Activated CD8-positive, alpha-beta T cell treated with anti-CD3 and anti-CD28 coated beads, Interleukin-2, amount 10 ng/mL, durations not matched to agents 7 days and 5 days (primary cell): ENCODE data around the gene SBNO2. TPM values are rescaled to one million over a fixed set of nuclear protein-coding genes. Genes with fewer than 3 reads are reported as not detected.
A peak's percentile ranks its signal among the peaks of the same experiment; 100 is the strongest.

Experiments used
- ATAC-seq: fragments of 150-1000 bp; cut with Tn5 transposase; one replicate; pipeline ENCODE4 v1.10.0; 2021; ENCODE audit warnings: moderate library complexity
- CTCF ChIA-PET: fragments of 350-600 bp; sonication (Branson Sonifier 250); formaldehyde crosslinking; loops from one replicate; lab custom pipeline; 2021; ENCODE audit warnings: antibody characterized with exemption; lab: Charles Lee
- POLR2A ChIA-PET: fragments of 350-600 bp; sonication (Branson Sonifier 250); formaldehyde crosslinking; loops from one replicate; lab custom pipeline; 2021; ENCODE audit warnings: antibody characterized with exemption; lab: Charles Lee
- DNase-seq: peaks from one replicate; pipeline ENCODE4 v3.0.0-alpha.2; 2020
- H3K27ac Mint-ChIP-seq: one replicate; pipeline ENCODE4 v1.8.0; 2021; ENCODE audit warnings: mild to moderate bottlenecking, mixed read lengths
- H3K27me3 Mint-ChIP-seq: one replicate; pipeline ENCODE4 v1.8.0; 2021; ENCODE audit warnings: low read depth, mixed read lengths
- H3K36me3 Mint-ChIP-seq: one replicate; pipeline ENCODE4 v1.8.0; 2021; ENCODE audit warnings: low read depth, mixed read lengths
- H3K4me1 Mint-ChIP-seq: one replicate; pipeline ENCODE4 v1.8.0; 2021; ENCODE audit warnings: low read depth, mixed read lengths
- H3K4me3 Mint-ChIP-seq: one replicate; pipeline ENCODE4 v1.8.0; 2021; ENCODE audit warnings: mild to moderate bottlenecking, mixed read lengths
- H3K9me3 Mint-ChIP-seq: one replicate; pipeline ENCODE4 v1.8.0; 2022; ENCODE audit warnings: mixed read lengths; ENCODE audit not compliant: insufficient read depth
- total RNA-seq, 2 experiments: library from RNA; stranded (reverse); gene quantifications; one replicate each; pipeline ENCODE4 v1.2.3, GENCODE V29; 2021

SBNO2 gene
- total RNA-seq, 2 experiments from 2014 or later, result 58.6 to 70.5 TPM

GRCh38 chr19:1082928-1083816, 90.9 kb downstream of the SBNO2 start:
- Mint-ChIP-seq H3K36me3 (peaks cover 73% of the 10 kb centered on the region), H3K4me3 (no peak overlapping the region), H3K27ac (no peak overlapping the region), H3K9me3 (no peaks in the 10 kb centered on the region), H3K4me1 (peaks cover 70% of the 10 kb centered on the region), H3K27me3 (no peaks in the 10 kb centered on the region)
- ATAC-seq (no peak), DNase-seq (no peak)
- ChIA-PET CTCF (interaction anchor here (1.5 to 1.6 kb wide), 2 partner anchors 8 to 18 kb away, joined by 4 to 6 read pairs; no protein-coding TSS in a partner anchor), POLR2A (interaction anchor here (0.6 to 9.3 kb wide), 4 partner anchors 7 to 17 kb away, joined by 3 to 113 read pairs (median 6); partner anchors contain the start of gene ARHGAP45)

DNA sequence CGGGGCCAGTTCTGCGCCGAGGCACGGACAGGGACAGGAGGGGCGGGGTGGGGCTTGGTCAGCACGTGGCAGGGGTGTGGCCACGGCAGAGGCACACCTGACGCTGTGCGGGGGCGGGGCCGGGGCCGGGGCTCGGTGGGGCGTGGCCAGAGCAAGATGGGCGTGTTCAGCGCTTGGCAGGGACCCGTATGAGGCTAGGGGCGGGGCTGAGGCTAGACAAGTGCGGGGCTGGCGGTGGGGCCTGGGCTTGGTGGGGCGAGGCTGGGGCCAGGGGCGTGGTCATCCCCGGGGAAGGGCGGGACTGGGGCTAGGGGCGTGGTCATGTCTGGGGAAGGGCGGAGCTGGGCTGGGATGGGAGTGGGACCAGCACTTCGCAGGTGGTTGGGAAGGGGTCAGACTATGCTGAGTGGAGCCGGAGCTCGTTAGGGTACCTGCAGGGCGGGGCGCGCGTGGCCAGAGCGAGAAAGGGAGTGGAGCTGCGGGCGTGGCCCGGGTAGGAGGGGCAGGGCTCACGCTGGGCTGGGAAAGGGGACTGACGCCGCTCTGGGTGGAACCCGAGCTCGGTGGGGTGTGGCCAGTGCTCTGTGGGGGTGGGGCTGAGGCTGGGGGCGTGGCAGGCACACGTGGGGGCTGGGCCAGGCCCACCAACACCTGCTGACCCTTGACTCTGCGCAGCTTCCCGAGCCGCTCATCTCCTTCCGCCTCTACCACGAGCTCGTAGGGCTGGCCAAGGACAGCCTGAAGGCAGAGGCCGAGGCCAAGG, 91.7 kb downstream of the SBNO2 start:
- H3K4me1 Mint-ChIP-seq, result peaks cover 66% of the 10 kb centered on the region
- ChIA-PET CTCF (interaction anchor here (1.5 to 1.6 kb wide), 2 partner anchors 8 to 18 kb away, joined by 4 to 6 read pairs; no protein-coding TSS in a partner anchor), POLR2A (interaction anchor here (0.6 to 9.3 kb wide), 6 partner anchors 6 to 187 kb away, joined by 3 to 113 read pairs (median 4); partner anchors contain the start of genes ARHGAP45 and CIRBP)
- DNase-seq (peak; percentile 93), ATAC-seq (peak; percentile 73)
- no peaks in the 10 kb centered on the region for H3K27me3 Mint-ChIP-seq
- peak overlapping the region; percentile 78 for H3K27ac Mint-ChIP-seq
- H3K4me3 Mint-ChIP-seq, result no peak overlapping the region
- no peaks in the 10 kb centered on the region for H3K9me3 Mint-ChIP-seq
- peaks cover 74% of the 10 kb centered on the region for H3K36me3 Mint-ChIP-seq

DNA sequence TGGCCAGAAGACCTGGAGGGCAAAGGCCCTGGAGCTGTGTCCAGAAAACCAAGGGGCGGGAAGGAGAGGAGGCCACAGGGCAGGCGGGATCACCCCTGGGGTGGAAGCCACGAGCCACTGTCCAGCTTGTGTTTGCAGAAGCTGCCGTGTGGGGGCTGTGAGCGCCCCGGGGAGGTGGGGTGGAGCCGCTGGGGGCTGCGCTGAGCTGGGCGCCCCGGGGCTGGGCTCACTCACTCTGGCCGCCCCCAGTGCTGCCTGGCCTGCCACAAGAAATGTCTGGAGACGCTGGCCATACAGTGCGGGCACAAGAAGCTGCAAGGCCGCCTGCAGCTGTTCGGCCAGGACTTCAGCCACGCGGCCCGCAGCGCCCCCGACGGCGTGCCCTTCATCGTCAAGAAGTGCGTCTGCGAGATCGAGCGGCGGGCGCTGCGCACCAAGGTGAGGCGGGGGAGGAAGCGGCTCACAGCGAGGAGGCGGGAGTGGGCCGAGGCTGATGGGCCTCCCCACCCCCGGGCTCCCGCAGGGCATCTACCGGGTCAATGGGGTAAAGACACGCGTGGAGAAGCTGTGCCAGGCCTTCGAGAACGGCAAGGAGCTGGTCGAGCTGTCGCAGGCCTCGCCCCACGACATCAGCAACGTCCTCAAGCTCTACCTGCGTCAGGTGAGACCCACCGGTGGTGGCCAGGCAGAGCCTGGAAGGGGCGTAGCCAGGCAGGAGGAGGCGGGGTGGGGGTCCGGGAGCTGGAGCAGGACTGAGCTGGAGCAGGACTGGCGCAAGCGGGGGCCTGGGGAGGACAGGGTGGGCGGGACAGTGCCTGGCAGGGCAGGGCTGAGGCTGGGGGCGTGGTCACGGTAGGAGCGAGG, 92.5 kb downstream of the SBNO2 start:
- Mint-ChIP-seq H3K4me1 (peaks cover 65% of the 10 kb centered on the region), H3K36me3 (peaks cover 81% of the 10 kb centered on the region), H3K27ac (peak overlapping the region; percentile 78), H3K4me3 (no peak overlapping the region), H3K27me3 (no peaks in the 10 kb centered on the region), H3K9me3 (no peaks in the 10 kb centered on the region)
- POLR2A ChIA-PET, result interaction anchor here (0.8 to 9.3 kb wide), 5 partner anchors 7 to 188 kb away, joined by 3 to 113 read pairs (median 6); partner anchors contain the start of genes ARHGAP45 and CIRBP
- DNase-seq, result no peak
- CTCF ChIA-PET, result interaction anchor here (1.2 to 1.6 kb wide), 3 partner anchors 9 to 54 kb away, joined by 3 to 6 read pairs (median 4); no protein-coding TSS in a partner anchor
- no peak for ATAC-seq

GRCh38 chr19:1080360-1081161, 93.5 kb downstream of the SBNO2 start:
- ATAC-seq, result no peak

GRCh38 chr19:1079566-1080111, 94.4 kb downstream of the SBNO2 start:
- ChIA-PET CTCF (interaction anchor here (0.7 to 3.0 kb wide), 6 partner anchors 11 to 96 kb away, joined by 3 to 16 read pairs (median 4); partner anchors contain the start of genes ARHGAP45 and WDR18), POLR2A (interaction anchor here (0.7 to 9.3 kb wide), 8 partner anchors 8 to 189 kb away, joined by 3 to 113 read pairs (median 4); partner anchors contain the start of gene ARHGAP45)
- Mint-ChIP-seq H3K4me3 (peak overlapping the region; percentile 85), H3K9me3 (no peaks in the 10 kb centered on the region), H3K36me3 (peaks cover 80% of the 10 kb centered on the region), H3K27ac (peak overlapping the region; percentile 93), H3K4me1 (peaks cover 62% of the 10 kb centered on the region), H3K27me3 (no peaks in the 10 kb centered on the region)
- no peak for ATAC-seq
- peak; percentile 90 for DNase-seq

More at GRCh38 chr19:1080360-1081161, 93.5 kb downstream of the SBNO2 start:
- peaks cover 84% of the 10 kb centered on the region for H3K36me3 Mint-ChIP-seq
- peak overlapping the region; percentile 25 for H3K4me3 Mint-ChIP-seq
- no peaks in the 10 kb centered on the region for H3K27me3 Mint-ChIP-seq
- POLR2A ChIA-PET, result interaction anchor here (0.8 to 9.3 kb wide), 6 partner anchors 8 to 96 kb away, joined by 3 to 113 read pairs (median 6); partner anchors contain the start of gene ARHGAP45
- H3K27ac Mint-ChIP-seq, result peak overlapping the region; percentile 67
- H3K9me3 Mint-ChIP-seq, result no peaks in the 10 kb centered on the region
- DNase-seq, result no peak
- H3K4me1 Mint-ChIP-seq, result peaks cover 66% of the 10 kb centered on the region
- CTCF ChIA-PET, result interaction anchor here (0.7 to 3.0 kb wide), 7 partner anchors 10 to 97 kb away, joined by 3 to 16 read pairs (median 3); partner anchors contain the start of genes ARHGAP45 and WDR18

DNA sequence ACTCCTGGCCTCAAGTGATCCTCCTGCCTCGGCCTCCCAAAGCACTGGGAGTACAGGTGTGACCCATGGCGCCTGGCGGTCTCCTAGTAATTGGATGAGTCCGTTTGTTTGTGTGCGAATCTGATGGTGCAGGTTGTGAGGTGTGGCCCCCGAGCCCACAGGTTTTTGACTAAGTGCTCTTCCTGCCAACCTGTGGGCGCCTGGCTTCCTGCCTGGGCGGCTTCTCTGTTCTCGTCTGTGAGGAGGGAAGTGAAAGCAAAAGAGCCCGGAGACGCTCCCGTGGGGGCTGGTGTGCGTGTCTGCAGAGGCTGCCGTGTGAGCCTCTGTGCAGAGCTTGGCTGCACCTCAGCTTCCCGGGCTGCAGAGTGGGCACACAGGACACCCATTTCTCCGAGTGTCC, 97.1 kb downstream of the SBNO2 start:
- peak; percentile 83 for ATAC-seq
- H3K27ac Mint-ChIP-seq, result peak overlapping the region; percentile 93
- no peaks in the 10 kb centered on the region for H3K9me3 Mint-ChIP-seq
- peaks cover 68% of the 10 kb centered on the region for H3K4me1 Mint-ChIP-seq
- DNase-seq, result peak; percentile 98
- H3K27me3 Mint-ChIP-seq, result no peaks in the 10 kb centered on the region
- H3K4me3 Mint-ChIP-seq, result peak overlapping the region; percentile 85
- H3K36me3 Mint-ChIP-seq, result peaks cover 85% of the 10 kb centered on the region
- ChIA-PET CTCF (interaction anchor here (0.6 to 3.4 kb wide), 3 partner anchors 10 to 13 kb away, joined by 3 to 25 read pairs (median 11); partner anchors contain the start of gene ARHGAP45), POLR2A (interaction anchor here (1.0 to 9.3 kb wide), 5 partner anchors 11 to 57 kb away, joined by 3 to 113 read pairs (median 4); partner anchors contain the start of genes ABCA7 and ARHGAP45)

- ChIA-PET POLR2A (interaction anchor here (0.5 to 9.3 kb wide), 9 partner anchors 10 to 194 kb away, joined by 3 to 113 read pairs (median 4); partner anchors contain the start of genes ARHGAP45 and CIRBP), CTCF (interaction anchor here (0.7 to 3.4 kb wide), 7 partner anchors 9 to 191 kb away, joined by 3 to 25 read pairs (median 5); partner anchors contain the start of genes ABCA7 and ARHGAP45)
- ATAC-seq (no peak), DNase-seq (no peak)
- Mint-ChIP-seq H3K9me3 (no peaks in the 10 kb centered on the region), H3K27me3 (no peaks in the 10 kb centered on the region), H3K27ac (peak overlapping the region; percentile 93), H3K36me3 (peaks cover 82% of the 10 kb centered on the region), H3K4me3 (peak overlapping the region; percentile 67), H3K4me1 (peaks cover 65% of the 10 kb centered on the region)
These were observed 98.1 kb downstream of the SBNO2 start for GRCh38 chr19:1076046-1076386.

- peaks cover 72% of the 10 kb centered on the region for H3K36me3 Mint-ChIP-seq
- no peaks in the 10 kb centered on the region for H3K27me3 Mint-ChIP-seq
- H3K9me3 Mint-ChIP-seq, result no peaks in the 10 kb centered on the region
- peaks cover 54% of the 10 kb centered on the region for H3K4me1 Mint-ChIP-seq
- H3K4me3 Mint-ChIP-seq, result peak overlapping the region; percentile 69
- peak; percentile 91 for DNase-seq
- ChIA-PET CTCF (interaction anchor here (0.7 to 3.4 kb wide), 6 partner anchors 10 to 192 kb away, joined by 3 to 25 read pairs (median 6); partner anchors contain the start of gene WDR18), POLR2A (interaction anchor here (0.6 to 9.3 kb wide), 10 partner anchors 9 to 194 kb away, joined by 3 to 113 read pairs (median 4); partner anchors contain the start of genes ARHGAP45 and CIRBP)
- peak; percentile 15 for ATAC-seq
- peak overlapping the region; percentile 93 for H3K27ac Mint-ChIP-seq
These were observed 99.4 kb downstream of the SBNO2 start for GRCh38 chr19:1074544-1075283.
